Frontal cortex (tissue), 4 donors: ENCODE results near the gene IL1RAPL2. TPM values are rescaled to one million over a fixed set of nuclear protein-coding genes. Genes with fewer than 3 reads are reported as not detected.
"Not testable (repeated sequence)": the region's sequence is repeated elsewhere in the genome, so short reads cannot be mapped to it uniquely, and the experiment has no call there.

Source experiments
- DNase-seq, 2 donors: peaks; one replicate each; pipeline ENCODE4 v3.0.0; 2012; ENCODE audit warnings: low spot score in 2 of 2
- FAIRE-seq: peaks from 2 replicates; lab custom pipeline; 2012; peaks lifted over from hg19 to GRCh38; lab: Jason Lieb, UNC
- total RNA-seq: library from RNA; depleted of rRNA; stranded (reverse); fragments of >200 nt; gene quantifications from one replicate; pipeline ENCODE4 v1.2.3, GENCODE V29; 2014
- donor health status: control.
- donor health status: control.
- donor health status: control.

IL1RAPL2 gene
- total RNA-seq, 1 donor from 2014 or later = 8.2 TPM

- FAIRE-seq (no peak), DNase-seq (no peak)
Observed at GRCh38 chrX:105715746-105716145, 1149.7 kb downstream of the IL1RAPL2 start.

- DNase-seq (no peak), FAIRE-seq (no peak)
Observed at GRCh38 chrX:105723966-105724735, 1158.2 kb downstream of the IL1RAPL2 start.

- DNase-seq (no peak), FAIRE-seq (no peak)
Observed at GRCh38 chrX:105725228-105725627, 1159.2 kb downstream of the IL1RAPL2 start.

GRCh38 chrX:105738162-105738561 lies 1172.2 kb downstream of the IL1RAPL2 start:
- DNase-seq (no peak), FAIRE-seq (no peak)

- no peak for FAIRE-seq
- DNase-seq = no peak
Observed at GRCh38 chrX:105744291-105744690, 1178.3 kb downstream of the IL1RAPL2 start.

GRCh38 chrX:105744946-105745345 lies 1178.9 kb downstream of the IL1RAPL2 start:
- DNase-seq = no peak
- no peak for FAIRE-seq

GRCh38 chrX:105745863-105746262 lies 1179.9 kb downstream of the IL1RAPL2 start:
- no peak for FAIRE-seq
- DNase-seq = no peak

GRCh38 chrX:105752338-105752956 lies 1186.4 kb downstream of the IL1RAPL2 start:
- FAIRE-seq (no peak), DNase-seq (no peak)

- FAIRE-seq = no peak
- DNase-seq = no peak
Observed at GRCh38 chrX:105753411-105753810, 1187.4 kb downstream of the IL1RAPL2 start.

GRCh38 chrX:105754286-105754964 lies 1188.4 kb downstream of the IL1RAPL2 start:
- FAIRE-seq (no peak), DNase-seq (no peak)

- FAIRE-seq = no peak
- DNase-seq = no peak
Observed at GRCh38 chrX:105755109-105755508, 1189.1 kb downstream of the IL1RAPL2 start.

- DNase-seq = no peak
- FAIRE-seq = no peak
Observed at GRCh38 chrX:105758754-105759153, 1192.8 kb downstream of the IL1RAPL2 start.

- FAIRE-seq = no peak
- no peak for DNase-seq
Observed at GRCh38 chrX:105759598-105759997, 1193.6 kb downstream of the IL1RAPL2 start.

GRCh38 chrX:105765691-105766090 lies 1199.7 kb downstream of the IL1RAPL2 start:
- DNase-seq = no peak
- no peak for FAIRE-seq

GRCh38 chrX:105773801-105774200 lies 1207.8 kb downstream of the IL1RAPL2 start:
- DNase-seq = no peak
- FAIRE-seq = no peak

- no peak for FAIRE-seq
- no peak for DNase-seq
Observed at GRCh38 chrX:105775679-105776078, 1209.7 kb downstream of the IL1RAPL2 start.

- DNase-seq (no peak), FAIRE-seq (no peak)
Observed at GRCh38 chrX:105781804-105782203, 1215.8 kb downstream of the IL1RAPL2 start.

GRCh38 chrX:105796877-105797276 lies 1230.9 kb downstream of the IL1RAPL2 start:
- DNase-seq = not testable (repeated sequence)

GRCh38 chrX:105803891-105804290 lies 1237.9 kb downstream of the IL1RAPL2 start:
- DNase-seq (no peak), FAIRE-seq (no peak)

More at GRCh38 chrX:105796877-105797276, 1230.9 kb downstream of the IL1RAPL2 start:
- not testable (repeated sequence) for FAIRE-seq

GRCh38 chrX:105805655-105806054 lies 1239.7 kb downstream of the IL1RAPL2 start:
- DNase-seq, FAIRE-seq: not testable (repeated sequence)

- no peak for FAIRE-seq
- no peak for DNase-seq
Observed at GRCh38 chrX:105816517-105816916, 1250.5 kb downstream of the IL1RAPL2 start.
